ENCODE data around the gene THRAP3.

GRCh38 chr1:36352125-36352909 lies 128.1 kb downstream of the THRAP3 start:
- TF ChIP-seq EZH2 (IDR thresholded peaks at IDR 0.05): no peak
- no peak for TF ChIP-seq POLR2AphosphoS5 (IDR thresholded peaks at IDR 0.05; ENCODE audit: borderline replicate concordance, low read depth, low read length)
- no peak for TF ChIP-seq FOXP2 (optimal IDR thresholded peaks at IDR 0.05; ENCODE audit: control extremely low read depth, extremely low read length, insufficient read depth)
